Measurements from ENCODE around the gene CPSF3. TPM values are rescaled to one million over a fixed set of nuclear protein-coding genes. Genes with fewer than 3 reads are reported as not detected.
"Not testable (repeated sequence)": the region's sequence is repeated elsewhere in the genome, so short reads cannot be mapped to it uniquely, and the experiment has no call there.

The CPSF3 gene
- total and polyA plus RNA-seq, 9 of the 15 experiments (the other 6 are each of a cell fraction or from before 2014, with no cell fraction given): 54.2 to 151 (median 94.5) TPM

GRCh38 chr2:9513946-9514345 lies 90.5 kb downstream of the CPSF3 start:
- POLR2A ChIA-PET; H2AFZ ChIP-seq (ENCODE audit: low read depth, low read length); DNase-seq (ENCODE audit: extremely low read depth in 1 of 4, low spot score in 3 of 4); H3K27ac ChIP-seq (ENCODE audit: extremely low read depth, low read depth, low read length); H3K27me3 ChIP-seq (ENCODE audit: control insufficient read depth in 2 of 2, insufficient read depth in 2 of 2, low read length in 2 of 2); ATAC-seq; in situ Hi-C loops (cut with MboI); H4K20me1 ChIP-seq (replicated peaks; ENCODE audit: control insufficient read depth, insufficient read depth, low read length); H3K79me2 ChIP-seq (ENCODE audit: control insufficient read depth, insufficient read depth, low read length); intact Hi-C loops (cut with micrococcal nuclease); H3K4me2 ChIP-seq (ENCODE audit: insufficient read depth, low read length); FAIRE-seq; H3K9ac ChIP-seq (ENCODE audit: insufficient read depth in 1 of 2, low read depth in 2 of 2, low read length in 2 of 2); BruUV-seq (replicated peaks); H3K9me1 ChIP-seq (ENCODE audit: control insufficient read depth, insufficient read depth, low read length); H3K4me3 ChIP-seq; CTCF ChIA-PET (ENCODE audit: low intra/inter-chr PET ratio); H3K9me3 ChIP-seq (replicated peaks; ENCODE audit: control insufficient read depth, insufficient read depth, low read depth, low read length): not testable (repeated sequence)
- peaks cover 0 to 14% of the 10 kb centered on the region in 2 experiments; a peak in 3 of 5 replicates for H3K4me1 ChIP-seq (replicated peaks in 1 of 2; ENCODE audit: control insufficient read depth in 2 of 2, insufficient read depth in 2 of 2, low read length in 2 of 2)
- 0 out of 2 replicates have a peak, but pooled peaks have one; percentile 49 for TF ChIP-seq BCOR (IDR thresholded peaks at IDR 0.05)
- 0 out of 4 replicates have a peak, but pooled peaks of 1 of the 2 experiments have one; percentile 19 for TF ChIP-seq KDM1A (IDR thresholded peaks at IDR 0.05)
- TF ChIP-seq ZNF146 (CRISPR knock-in tag; IDR thresholded peaks at IDR 0.05; ENCODE audit: unreplicated experiment): peak; percentile 59
- peak; percentile 13 for TF ChIP-seq RBM25 (IDR thresholded peaks at IDR 0.05; ENCODE audit: low read depth, low read length, severe bottlenecking)
- H3K36me3 ChIP-seq (ENCODE audit: control insufficient read depth, insufficient read depth, low read length): peaks cover 51% of the 10 kb centered on the region
- 70% methylated on average over 2 of the region's 3 CpGs for WGBS (ENCODE audit: insufficient coverage, low coverage, missing lambda C conversion rate)

- Histone ChIP-seq H3K4me1 (replicated peaks in 1 of 2; ENCODE audit: control insufficient read depth in 2 of 2, insufficient read depth in 2 of 2, low read length in 2 of 2) (peaks cover 0 to 14% of the 10 kb centered on the region in 2 experiments; a peak in 3 of 5 replicates), H4K20me1 (replicated peaks; ENCODE audit: control insufficient read depth, insufficient read depth, low read length) (no peaks in the 10 kb centered on the region), H3K4me2 (ENCODE audit: insufficient read depth, low read length) (no peak overlapping the region), H3K9me3 (replicated peaks; ENCODE audit: control insufficient read depth, insufficient read depth, low read depth, low read length) (no peaks in the 10 kb centered on the region), H2AFZ (ENCODE audit: low read depth, low read length) (no peak overlapping the region), H3K27ac (ENCODE audit: extremely low read depth, low read depth, low read length) (peak overlapping the region; percentile 42), H3K9ac (ENCODE audit: insufficient read depth in 1 of 2, low read depth in 2 of 2, low read length in 2 of 2) (no peak overlapping the region), H3K4me3 (no peak overlapping the region), H3K27me3 (ENCODE audit: control insufficient read depth in 2 of 2, insufficient read depth in 2 of 2, low read length in 2 of 2) (no peaks in the 10 kb centered on the region), H3K79me2 (ENCODE audit: control insufficient read depth, insufficient read depth, low read length) (no peaks in the 10 kb centered on the region), H3K9me1 (ENCODE audit: control insufficient read depth, insufficient read depth, low read length) (no peaks in the 10 kb centered on the region), H3K36me3 (ENCODE audit: control insufficient read depth, insufficient read depth, low read length) (peaks cover 68% of the 10 kb centered on the region; the same call in 2 of the 3 replicates)
- WGBS (ENCODE audit: insufficient coverage, low coverage, missing lambda C conversion rate): 34% methylated on average over 2 of the region's 2 CpGs
- in situ Hi-C loops (cut with MboI): no loop called here
- intact Hi-C loops (cut with micrococcal nuclease): no loop called here
- CTCF ChIA-PET (ENCODE audit: low intra/inter-chr PET ratio): no interaction called here
- DNase-seq (ENCODE audit: extremely low read depth in 1 of 4, low spot score in 3 of 4) (peak in 2 of 4 experiments; percentile 19 to 31), FAIRE-seq (peak; percentile 70), ATAC-seq (peak; percentile 68)
- POLR2A ChIA-PET: interaction anchor here (0.6 to 2.5 kb wide), 8 partner anchors 9 to 138 kb away, joined by 3 to 13 read pairs (median 4); partner anchors contain the start of gene ITGB1BP1
- no TSS peak for BruUV-seq (replicated peaks)
- peak; percentile 46 for TF ChIP-seq RBBP5 (IDR thresholded peaks at IDR 0.05; ENCODE audit: borderline replicate concordance, insufficient read depth, low read length, poor library complexity, severe bottlenecking)
- TF ChIP-seq NR4A1 (CRISPR knock-in tag; IDR thresholded peaks at IDR 0.05): no peak
- TF ChIP-seq NR4A1 (tag; IDR thresholded peaks at IDR 0.05): no peak
- peak; percentile 43; the same call in 1 of the 2 replicates for TF ChIP-seq MTA2 (IDR thresholded peaks at IDR 0.05; ENCODE audit: low read depth)
- TF ChIP-seq SMARCE1 (IDR thresholded peaks at IDR 0.05): peak; percentile 78; the same call in 1 of the 2 replicates
- TF ChIP-seq EP300 (IDR thresholded peaks at IDR 0.05; ENCODE audit: low read length): peak; percentile 33; the same call in 1 of the 2 replicates
- peak; percentile 36; the same call in 1 of the 2 replicates for TF ChIP-seq CBFA2T3 (IDR thresholded peaks at IDR 0.05)
- TF ChIP-seq ZNF561 (CRISPR knock-in tag; conservative IDR thresholded peaks at IDR 0.05): no peak
- peak; percentile 79 for TF ChIP-seq DPF2 (IDR thresholded peaks at IDR 0.05)
- TF ChIP-seq HDGF (IDR thresholded peaks at IDR 0.05): no peak
- TF ChIP-seq L3MBTL2 (IDR thresholded peaks at IDR 0.05): 0 out of 2 replicates have a peak, but pooled peaks have one; percentile 28
- TF ChIP-seq SIX5 (IDR thresholded peaks at IDR 0.05; ENCODE audit: borderline replicate concordance in 1 of 2, insufficient read depth in 1 of 2, low read depth in 1 of 2, low read length in 2 of 2): no peak
- no peak for TF ChIP-seq CSDE1 (IDR thresholded peaks at IDR 0.05)
Observed at GRCh38 chr2:9517118-9517782, 93.8 kb downstream of the CPSF3 start.
